Activated T-helper 17 cell treated with anti-CD3 and anti-CD28 coated beads, Interleukin-2, amount 50 U/mL, for 72 hours (primary cell): ENCODE results near the gene TIFAB. TPM values are rescaled to one million over a fixed set of nuclear protein-coding genes. Genes with fewer than 3 reads are reported as not detected.

Source experiments
- ATAC-seq: fragments of 150-1000 bp; cut with Tn5 transposase; replicated peaks from 2 replicates; pipeline ENCODE4 v1.10.0; 2021; ENCODE audit warnings: mild to moderate bottlenecking, moderate library complexity
- H3K27ac Mint-ChIP-seq: one replicate; pipeline ENCODE4 v1.8.0; 2022; ENCODE audit warnings: mixed read lengths
- H3K27me3 Mint-ChIP-seq: one replicate; pipeline ENCODE4 v1.8.0; 2022; ENCODE audit warnings: mixed read lengths
- H3K36me3 Mint-ChIP-seq: one replicate; pipeline ENCODE4 v1.8.0; 2022; ENCODE audit warnings: low read depth, mild to moderate bottlenecking, mixed read lengths
- H3K4me1 Mint-ChIP-seq: one replicate; pipeline ENCODE4 v1.8.0; 2022; ENCODE audit warnings: mixed read lengths
- H3K4me3 Mint-ChIP-seq: one replicate; pipeline ENCODE4 v1.8.0; 2022; ENCODE audit warnings: mild to moderate bottlenecking, mixed read lengths
- H3K9me3 Mint-ChIP-seq: one replicate; pipeline ENCODE4 v1.8.0; 2022; ENCODE audit warnings: mixed read lengths
- total RNA-seq, 2 donors: library from RNA; stranded (reverse); gene quantifications; one replicate each; pipeline ENCODE4 v1.2.3, GENCODE V29; 2022

TIFAB gene
- total RNA-seq, 2 donors from 2014 or later = not detected

DNA sequence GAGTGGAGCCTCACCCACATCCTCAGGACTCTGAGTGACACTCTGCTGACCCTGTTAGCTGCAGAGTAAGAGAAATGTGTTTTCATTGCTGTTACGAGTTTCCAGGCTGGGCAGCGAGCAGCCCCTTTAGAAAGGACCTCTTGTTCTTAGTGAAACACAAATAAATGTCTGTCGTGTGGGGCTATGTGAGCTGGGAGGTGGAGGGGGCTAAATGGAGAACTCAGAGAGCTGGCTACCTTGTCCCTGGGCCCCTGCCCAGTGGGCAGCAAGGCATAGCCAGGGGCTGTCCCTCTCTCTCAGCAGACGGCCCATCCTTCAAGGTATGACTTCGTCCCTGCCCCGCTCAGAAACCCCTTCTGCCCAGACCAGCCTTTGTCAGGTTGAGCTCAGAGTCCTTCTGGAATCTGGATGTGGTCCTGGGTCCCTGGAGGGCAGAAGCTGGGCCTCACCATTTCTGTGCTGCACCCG lies 15.2 kb downstream of the TIFAB start:
- no peak for ATAC-seq
- no peaks in the 10 kb centered on the region for H3K36me3 Mint-ChIP-seq
- H3K9me3 Mint-ChIP-seq = no peaks in the 10 kb centered on the region
- H3K27ac Mint-ChIP-seq = no peak overlapping the region
- H3K4me3 Mint-ChIP-seq = no peak overlapping the region
- H3K4me1 Mint-ChIP-seq = no peaks in the 10 kb centered on the region
- H3K27me3 Mint-ChIP-seq = peaks cover 8% of the 10 kb centered on the region

DNA sequence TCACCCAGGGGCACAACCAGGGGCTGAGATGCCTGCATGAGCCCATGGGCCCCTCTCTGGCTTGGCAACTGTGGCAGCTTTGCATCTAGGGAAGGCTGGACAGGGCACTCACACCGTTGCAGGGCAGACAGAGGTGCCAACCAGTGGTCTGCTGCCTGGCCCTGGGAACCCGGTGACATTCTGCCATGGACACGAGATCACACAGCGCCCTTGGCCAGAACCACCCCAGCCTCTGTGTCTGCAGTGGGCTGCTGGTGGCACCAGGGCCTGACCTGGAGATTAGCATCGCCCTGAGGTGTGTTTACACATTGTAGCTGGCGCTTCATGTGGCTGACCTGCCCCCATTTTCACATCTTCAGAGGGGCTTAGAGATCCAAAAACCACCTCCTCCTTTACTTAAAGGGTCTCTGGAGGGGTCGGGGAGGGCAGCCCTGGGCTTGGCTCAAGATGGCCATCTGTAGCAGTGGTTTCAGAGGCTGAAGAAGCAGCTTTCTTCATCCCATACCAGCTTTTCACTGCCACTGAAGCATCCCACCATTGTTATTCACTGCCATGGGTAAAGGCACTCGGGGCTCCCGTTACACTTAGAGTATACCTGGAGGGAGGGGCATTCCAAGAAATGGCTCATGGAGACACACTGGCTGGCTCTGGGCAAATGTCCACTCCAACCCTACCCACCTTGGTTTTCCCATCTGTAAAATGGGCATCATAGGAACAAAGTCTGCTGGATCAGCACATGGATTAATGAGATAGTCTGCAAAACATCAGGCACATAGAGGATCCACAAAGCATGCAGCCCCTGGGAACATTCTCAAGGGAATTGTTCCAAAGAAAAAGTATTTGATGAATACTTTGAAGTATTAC lies 16.5 kb downstream of the TIFAB start:
- ATAC-seq = no peak
- peaks cover 11% of the 10 kb centered on the region for H3K27me3 Mint-ChIP-seq
- H3K4me1 Mint-ChIP-seq = no peaks in the 10 kb centered on the region
- no peak overlapping the region for H3K27ac Mint-ChIP-seq
- H3K9me3 Mint-ChIP-seq = no peaks in the 10 kb centered on the region
- no peaks in the 10 kb centered on the region for H3K36me3 Mint-ChIP-seq
- no peak overlapping the region for H3K4me3 Mint-ChIP-seq

DNA sequence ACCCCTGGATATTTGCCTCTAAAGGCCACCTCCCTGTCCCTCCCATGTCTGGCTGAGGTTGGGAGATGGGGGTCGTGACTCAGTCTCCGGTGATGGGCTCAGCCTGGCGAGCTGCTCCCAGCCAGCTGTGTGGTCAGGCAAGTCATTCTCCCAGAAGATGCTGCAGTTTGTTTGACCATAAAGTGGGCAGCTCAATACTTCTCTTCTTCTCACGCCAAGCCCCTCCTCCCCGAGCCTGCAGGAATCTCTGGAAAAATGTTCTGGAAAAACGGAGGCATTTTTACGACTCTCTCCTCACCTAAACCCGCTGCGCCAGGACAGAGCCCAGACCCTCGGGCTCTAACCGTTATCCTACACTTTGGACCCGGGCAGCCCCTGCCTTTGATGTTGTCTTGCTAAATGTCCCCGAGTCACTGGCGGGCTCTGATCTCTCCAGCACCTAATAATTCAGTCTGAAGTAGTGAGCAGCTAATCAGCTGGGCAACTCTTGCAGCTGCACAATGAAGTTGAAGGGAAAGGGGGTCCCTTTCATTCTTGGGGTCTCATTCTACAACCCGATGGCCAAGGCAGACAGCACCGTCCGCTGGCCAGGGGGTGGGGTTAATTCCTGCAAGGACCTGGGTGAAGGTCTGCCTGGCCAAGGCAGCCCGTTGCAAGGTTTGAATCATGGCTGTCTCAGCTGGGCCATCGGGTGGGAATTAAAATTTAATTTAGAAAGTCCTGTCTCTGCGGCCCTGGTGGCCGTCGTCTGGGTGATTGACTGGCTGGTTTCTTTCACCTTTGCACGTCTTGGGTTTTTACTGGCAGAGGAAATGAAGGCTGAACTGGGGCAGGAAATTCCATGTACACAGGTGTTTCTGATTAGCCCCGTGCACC lies 17.3 kb downstream of the TIFAB start:
- no peaks in the 10 kb centered on the region for H3K4me1 Mint-ChIP-seq
- no peak for ATAC-seq
- H3K4me3 Mint-ChIP-seq = no peak overlapping the region
- no peaks in the 10 kb centered on the region for H3K36me3 Mint-ChIP-seq
- H3K9me3 Mint-ChIP-seq = no peaks in the 10 kb centered on the region
- H3K27me3 Mint-ChIP-seq = peaks cover 11% of the 10 kb centered on the region
- no peak overlapping the region for H3K27ac Mint-ChIP-seq

DNA sequence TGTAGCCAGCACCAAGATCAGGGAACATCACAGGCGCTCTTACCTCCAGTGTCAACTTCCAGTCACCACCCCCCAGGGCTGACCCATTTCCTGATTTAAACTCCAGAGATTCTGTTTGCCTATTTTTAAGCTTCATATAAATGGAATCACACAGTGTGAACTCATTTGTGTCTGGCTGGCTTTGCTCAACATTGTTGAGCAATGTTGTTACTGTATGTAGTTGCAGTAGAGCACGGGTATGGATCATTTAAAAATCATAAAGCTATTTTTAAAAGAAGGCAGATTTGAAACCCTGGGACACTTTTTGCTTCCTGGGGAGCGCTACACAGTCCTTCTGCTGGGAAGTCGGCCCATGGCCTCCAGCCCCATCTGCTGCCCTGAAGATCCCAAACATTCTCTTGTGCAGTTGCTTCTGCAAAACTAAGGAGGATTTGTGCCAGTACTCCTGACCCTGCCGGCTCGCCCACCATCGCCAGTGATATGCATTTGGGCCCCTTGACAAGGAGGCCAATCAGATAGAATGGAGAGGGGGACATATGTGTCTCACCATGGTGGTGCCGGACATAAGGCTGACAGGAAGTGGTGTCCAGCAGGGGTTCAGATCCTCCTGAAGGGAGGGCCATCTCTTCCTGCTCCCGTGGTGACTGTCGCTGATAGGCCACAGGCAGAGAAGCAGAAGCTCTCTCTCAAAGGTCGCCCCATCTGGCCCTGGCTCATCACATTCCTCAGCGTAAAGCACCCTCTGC lies 18.3 kb downstream of the TIFAB start:
- no peak overlapping the region for H3K27ac Mint-ChIP-seq
- H3K4me1 Mint-ChIP-seq = no peaks in the 10 kb centered on the region
- H3K4me3 Mint-ChIP-seq = no peak overlapping the region
- peaks cover under 1% of the 10 kb centered on the region for H3K9me3 Mint-ChIP-seq
- H3K27me3 Mint-ChIP-seq = peaks cover 11% of the 10 kb centered on the region
- no peak for ATAC-seq
- H3K36me3 Mint-ChIP-seq = no peaks in the 10 kb centered on the region

DNA sequence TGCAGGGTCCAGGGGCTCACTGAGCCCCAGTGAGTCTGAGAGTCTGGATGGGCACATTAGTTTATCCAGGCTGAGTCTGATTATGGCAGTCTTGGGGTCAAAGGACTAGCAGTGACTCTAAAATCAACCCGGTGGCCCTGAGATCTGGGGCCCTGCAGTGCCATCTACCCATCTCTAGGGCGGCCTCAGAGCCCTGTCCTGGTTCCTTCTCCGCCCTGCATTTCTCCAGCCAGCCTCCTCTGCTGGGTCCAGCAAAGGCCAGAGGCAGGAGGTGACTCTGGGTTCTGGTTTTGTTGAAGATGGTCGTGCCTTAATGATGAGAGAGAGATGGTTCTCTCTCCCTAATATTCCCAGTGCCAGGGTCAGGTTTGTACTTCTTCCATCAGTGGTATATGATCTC lies 20.0 kb downstream of the TIFAB start:
- Mint-ChIP-seq H3K27me3 (peaks cover 19% of the 10 kb centered on the region), H3K9me3 (peaks cover 5% of the 10 kb centered on the region), H3K27ac (no peak overlapping the region), H3K36me3 (no peaks in the 10 kb centered on the region), H3K4me1 (no peaks in the 10 kb centered on the region), H3K4me3 (no peak overlapping the region)
- no peak for ATAC-seq

DNA sequence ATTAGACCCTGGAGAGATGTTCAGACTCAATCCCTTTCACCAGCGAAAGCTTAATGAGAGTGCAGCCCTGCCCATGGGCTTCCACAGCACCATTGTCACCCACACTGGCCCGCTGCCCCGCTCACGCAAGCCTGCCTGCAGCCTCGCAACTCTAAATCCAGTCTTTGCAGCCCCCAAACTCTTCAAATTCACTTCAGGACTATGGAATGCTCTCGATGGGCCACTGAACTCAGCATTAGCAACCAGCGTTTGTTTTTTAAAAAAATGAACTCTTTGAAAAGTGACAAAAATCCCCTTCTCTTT lies 22.1 kb downstream of the TIFAB start:
- Mint-ChIP-seq H3K36me3 (no peaks in the 10 kb centered on the region), H3K4me3 (no peak overlapping the region), H3K4me1 (no peaks in the 10 kb centered on the region), H3K9me3 (peaks cover 5% of the 10 kb centered on the region), H3K27me3 (peaks cover 14% of the 10 kb centered on the region), H3K27ac (no peak overlapping the region)
- no peak for ATAC-seq

DNA sequence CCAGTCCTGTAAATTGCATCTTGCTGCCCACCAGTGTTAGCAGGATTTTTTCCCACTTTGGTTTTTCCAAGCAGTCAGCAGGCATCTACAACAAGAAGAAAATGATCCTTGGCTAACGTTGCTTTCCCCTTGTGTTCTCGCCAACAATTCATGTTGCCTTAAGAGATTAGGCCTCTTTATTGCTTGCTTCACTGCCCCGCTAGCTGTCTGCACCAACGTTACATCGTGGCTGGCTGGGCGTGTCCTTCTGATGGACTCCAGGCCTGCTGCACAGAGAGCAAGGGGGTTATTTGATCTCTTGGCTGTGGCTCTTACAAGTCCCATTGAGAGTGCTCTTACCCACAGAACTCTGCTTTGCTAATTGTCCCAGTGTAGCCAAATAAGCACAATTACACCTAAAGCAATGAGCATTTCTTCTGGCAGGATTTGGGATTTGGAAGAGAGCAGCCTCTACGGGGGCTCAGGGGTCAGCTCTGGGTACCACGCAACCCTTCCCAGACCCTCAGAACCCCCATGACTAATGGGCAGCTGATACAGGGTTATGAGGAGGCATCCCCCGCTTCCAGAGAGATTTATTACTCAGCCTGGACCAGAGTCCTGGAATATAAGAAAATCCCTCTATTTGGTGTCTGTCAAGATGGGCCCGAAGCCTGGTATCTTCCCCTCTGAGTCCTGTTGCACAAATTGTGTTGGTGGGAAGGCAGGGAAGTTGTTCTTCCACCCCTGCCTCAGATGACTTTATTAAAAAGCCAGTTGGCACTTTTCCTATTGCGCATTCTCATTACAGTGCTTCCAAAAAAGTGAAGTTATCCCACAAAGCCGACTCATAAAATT lies 22.6 kb downstream of the TIFAB start:
- H3K4me1 Mint-ChIP-seq = no peaks in the 10 kb centered on the region
- H3K27me3 Mint-ChIP-seq = peaks cover 16% of the 10 kb centered on the region
- no peak for ATAC-seq
- no peaks in the 10 kb centered on the region for H3K36me3 Mint-ChIP-seq
- H3K4me3 Mint-ChIP-seq = no peak overlapping the region
- no peak overlapping the region for H3K27ac Mint-ChIP-seq
- peaks cover 5% of the 10 kb centered on the region for H3K9me3 Mint-ChIP-seq

DNA sequence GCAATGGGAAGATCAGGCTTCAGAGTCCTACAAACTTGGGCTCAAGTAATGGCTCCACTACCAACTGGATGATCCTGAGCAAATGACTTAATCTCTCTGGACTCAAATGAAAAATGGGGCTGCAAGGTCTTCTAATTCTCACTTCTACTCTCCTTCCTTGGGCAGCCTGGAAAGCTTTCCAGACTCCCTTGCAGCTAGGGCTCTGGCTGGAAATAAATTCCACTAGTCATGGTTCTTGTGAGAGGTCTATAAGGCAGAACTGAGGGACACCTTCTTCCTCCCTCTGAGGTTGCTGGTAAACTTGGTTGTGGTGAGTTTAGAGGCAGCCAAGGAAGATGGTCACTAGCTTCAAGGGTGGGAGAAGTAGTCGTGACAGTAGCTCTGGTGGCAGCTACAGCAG lies 23.6 kb downstream of the TIFAB start:
- no peak overlapping the region for H3K27ac Mint-ChIP-seq
- no peak for ATAC-seq
- peaks cover 21% of the 10 kb centered on the region for H3K27me3 Mint-ChIP-seq

DNA sequence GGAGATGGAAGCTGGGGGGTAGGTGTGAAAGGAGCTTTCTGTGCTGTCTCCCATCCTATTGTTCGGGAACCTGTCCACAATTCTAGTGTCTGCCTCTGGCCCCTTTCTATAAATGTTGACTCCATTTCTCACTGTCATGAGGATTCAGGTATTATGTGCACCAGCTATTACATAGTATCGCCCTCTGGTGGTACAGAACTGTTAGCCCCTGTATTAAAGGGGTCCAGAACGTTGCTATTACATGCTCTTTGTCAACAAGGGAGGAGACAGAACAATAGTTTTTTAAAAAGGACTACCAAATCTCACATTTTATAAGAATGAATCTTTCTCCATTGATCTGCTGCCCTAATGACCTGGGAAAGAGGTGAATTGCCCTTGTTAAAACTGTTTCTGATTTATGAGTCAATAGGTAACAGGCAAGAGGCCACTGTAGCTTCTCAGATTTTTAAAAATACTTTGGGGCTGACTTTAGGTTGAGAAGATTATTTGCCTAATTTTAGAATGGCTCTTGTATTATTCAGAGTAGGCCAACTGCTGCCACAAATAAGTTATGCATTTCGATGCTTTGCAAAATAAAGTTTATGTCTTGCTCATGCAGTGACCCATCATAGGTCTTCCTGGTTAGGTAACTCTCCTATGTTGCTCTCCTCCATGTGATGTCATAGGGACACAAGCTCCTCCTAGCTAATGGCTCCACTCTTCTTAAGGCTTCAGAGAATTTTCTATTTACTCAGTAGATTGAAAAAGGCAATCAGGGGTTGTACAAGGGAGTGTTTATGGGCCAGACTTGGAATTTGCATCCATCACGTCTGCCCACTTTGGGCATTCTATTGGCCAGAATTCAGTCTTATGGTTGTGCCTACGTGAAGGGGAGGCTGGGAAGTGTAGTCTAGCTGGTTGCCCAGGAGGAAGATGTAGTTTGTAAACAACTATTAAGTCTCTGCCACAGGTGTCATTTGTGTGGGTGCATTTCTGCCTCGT lies 25.8 kb downstream of the TIFAB start:
- Mint-ChIP-seq H3K9me3 (peaks cover 5% of the 10 kb centered on the region), H3K36me3 (no peaks in the 10 kb centered on the region), H3K4me1 (no peaks in the 10 kb centered on the region), H3K27me3 (peaks cover 33% of the 10 kb centered on the region), H3K27ac (no peak overlapping the region), H3K4me3 (no peak overlapping the region)
- peak; percentile 61 for ATAC-seq

More for the DNA sequence above, 23.6 kb downstream of the TIFAB start:
- no peak overlapping the region for H3K4me3 Mint-ChIP-seq
- H3K4me1 Mint-ChIP-seq = no peaks in the 10 kb centered on the region
- peaks cover 5% of the 10 kb centered on the region for H3K9me3 Mint-ChIP-seq
- H3K36me3 Mint-ChIP-seq = no peaks in the 10 kb centered on the region

DNA sequence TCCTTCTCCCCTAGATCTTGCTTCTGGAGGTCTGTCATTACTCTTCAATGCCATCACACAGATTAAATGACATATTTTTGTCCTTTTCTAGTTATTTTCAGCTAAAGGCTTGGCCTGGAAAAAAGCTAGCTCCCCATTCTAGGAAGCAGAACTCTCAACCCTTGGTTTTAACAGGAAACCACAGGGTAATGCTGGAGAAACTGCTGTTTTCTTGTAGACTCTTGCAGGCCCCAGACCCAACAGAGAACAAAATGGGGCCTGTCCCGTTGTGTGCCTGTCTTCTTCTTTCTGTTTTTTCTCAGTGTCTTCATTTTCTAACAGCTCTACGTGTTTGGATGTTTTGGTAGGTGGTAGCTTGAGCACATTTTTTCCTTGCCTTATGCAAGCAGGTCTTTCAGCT lies 26.5 kb downstream of the TIFAB start:
- peaks cover 5% of the 10 kb centered on the region for H3K9me3 Mint-ChIP-seq
- no peaks in the 10 kb centered on the region for H3K4me1 Mint-ChIP-seq
- no peaks in the 10 kb centered on the region for H3K36me3 Mint-ChIP-seq
- no peak overlapping the region for H3K27ac Mint-ChIP-seq
- no peak for ATAC-seq
- H3K4me3 Mint-ChIP-seq = no peak overlapping the region
- peaks cover 38% of the 10 kb centered on the region for H3K27me3 Mint-ChIP-seq

DNA sequence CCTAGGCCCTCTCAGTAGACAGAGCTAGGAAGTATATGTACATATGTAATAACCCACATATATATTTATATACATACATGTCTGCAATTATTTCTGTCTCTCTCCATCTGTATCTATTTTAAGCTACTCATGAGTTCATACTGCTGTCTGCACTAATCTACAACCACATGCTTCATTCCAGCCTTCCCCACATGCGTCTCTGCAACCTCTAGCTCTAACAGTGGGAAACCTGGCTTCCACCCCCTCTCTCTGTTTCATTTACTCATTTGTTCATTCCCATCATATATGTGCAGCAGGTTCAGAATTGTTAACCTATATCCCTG lies 28.3 kb downstream of the TIFAB start:
- Mint-ChIP-seq H3K4me3 (no peak overlapping the region), H3K9me3 (peaks cover 11% of the 10 kb centered on the region), H3K27me3 (peaks cover 48% of the 10 kb centered on the region), H3K36me3 (peaks cover 6% of the 10 kb centered on the region), H3K4me1 (no peaks in the 10 kb centered on the region), H3K27ac (no peak overlapping the region)
- ATAC-seq = no peak

DNA sequence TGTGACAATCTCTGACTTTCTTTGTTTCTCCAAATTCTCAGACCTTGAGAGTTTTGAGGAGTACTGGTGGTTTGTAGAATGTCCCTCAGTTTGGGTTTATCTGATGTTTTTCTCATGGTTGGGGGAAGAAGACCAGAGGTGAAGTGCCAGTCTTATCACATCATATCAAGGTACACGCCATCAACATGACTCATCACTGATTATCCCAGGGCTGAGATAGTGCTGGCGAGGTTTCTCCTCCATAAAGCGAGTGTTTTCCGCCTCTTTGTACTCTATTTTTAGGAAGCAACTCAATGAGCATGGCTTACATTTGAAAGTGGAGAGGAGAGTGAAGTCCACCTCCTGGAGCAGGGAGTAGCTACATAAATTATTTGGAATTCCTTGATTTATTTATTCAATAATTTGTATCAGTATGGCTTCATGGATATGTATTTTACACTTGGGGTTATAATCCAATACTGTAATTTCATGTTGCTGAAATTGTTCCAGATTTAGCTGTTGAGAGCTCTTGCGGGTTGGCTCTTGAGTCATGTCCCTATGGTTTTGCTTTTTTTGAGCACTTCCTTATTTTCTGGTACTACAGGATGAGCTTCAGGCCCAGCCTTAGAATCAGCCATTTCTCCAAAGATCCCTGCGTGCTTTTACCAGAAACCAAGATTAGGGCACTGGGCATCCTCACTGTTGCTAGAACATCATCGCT lies 28.9 kb downstream of the TIFAB start:
- Mint-ChIP-seq H3K27ac (no peak overlapping the region), H3K9me3 (peaks cover 6% of the 10 kb centered on the region), H3K4me3 (no peak overlapping the region), H3K36me3 (peaks cover 6% of the 10 kb centered on the region), H3K4me1 (no peaks in the 10 kb centered on the region), H3K27me3 (peaks cover 47% of the 10 kb centered on the region)
- ATAC-seq = no peak
